SK-N-SH treated with all-trans-retinoic acid at 6 μM for 48 hours (cell line): ENCODE measurements around the gene SLC6A3.

Source experiments
- ATAC-seq: fragments of 200-7000 bp; cut with Tn5 transposase; 3 replicates; pipeline ENCODE4 v1.9.1; 2020; ENCODE audit warnings: mild to moderate bottlenecking, moderate library complexity
- ARNTL ChIP-seq: fragments of 450-650 bp; formaldehyde crosslinking; IDR thresholded peaks from 2 replicates; pipeline ENCODE4 v1.5.0; 2020; ENCODE audit warnings: low read depth, mild to moderate bottlenecking, moderate library complexity, borderline replicate concordance
- BACH2 ChIP-seq: fragments of 250-450 bp; sonication (Bioruptor Pico); IDR thresholded peaks from 2 replicates; pipeline ENCODE4 v1.9.0; 2021; ENCODE audit warnings: mild to moderate bottlenecking, borderline replicate concordance
- CSDC2 ChIP-seq: fragments of 250-450 bp; sonication (Bioruptor Pico); IDR thresholded peaks from 2 replicates; pipeline ENCODE4 v1.5.0; 2020; ENCODE audit warnings: mild to moderate bottlenecking, moderate library complexity
- ISL1 ChIP-seq: fragments of 250-450 bp; sonication (Bioruptor Pico); IDR thresholded peaks from 2 replicates; pipeline ENCODE4 v2.1.2; 2022; ENCODE audit warnings: mild to moderate bottlenecking, moderate library complexity
- OSR1 ChIP-seq: fragments of 250-450 bp; sonication (Bioruptor Pico); IDR thresholded peaks from 2 replicates; pipeline ENCODE4 v1.8.0; 2022; ENCODE audit warnings: moderate library complexity, mild to moderate bottlenecking, inconsistent platforms
- PPARA ChIP-seq: fragments of 250-450 bp; sonication (Bioruptor Pico); IDR thresholded peaks from 2 replicates; pipeline ENCODE4 v1.5.0; 2020; ENCODE audit warnings: mild to moderate bottlenecking, borderline replicate concordance
- RARB ChIP-seq: fragments of 250-450 bp; sonication (Bioruptor Pico); IDR thresholded peaks from 2 replicates; pipeline ENCODE4 v1.8.0; 2021; ENCODE audit warnings: mild to moderate bottlenecking, moderate library complexity
- SNAI2 ChIP-seq: fragments of 250-450 bp; sonication (Bioruptor Pico); IDR thresholded peaks from 2 replicates; pipeline ENCODE4 v1.5.0; 2020; ENCODE audit warnings: mild to moderate bottlenecking, moderate library complexity
- TCF4 ChIP-seq: fragments of 250-450 bp; sonication (Bioruptor Pico); IDR thresholded peaks from 2 replicates; pipeline ENCODE4 v1.8.0; 2021; ENCODE audit warnings: mild to moderate bottlenecking, moderate library complexity, borderline replicate concordance
- TOX ChIP-seq: fragments of 250-450 bp; sonication (Bioruptor Pico); IDR thresholded peaks from 2 replicates; pipeline ENCODE4 v1.8.0; 2021; ENCODE audit warnings: mild to moderate bottlenecking, moderate library complexity, borderline replicate concordance
- ZC3H10 ChIP-seq: fragments of 250-450 bp; sonication (Bioruptor Pico); IDR thresholded peaks from 2 replicates; pipeline ENCODE4 v1.5.1; 2021; ENCODE audit warnings: mild to moderate bottlenecking, moderate library complexity
- ZFP3 ChIP-seq: fragments of 250-450 bp; sonication (Bioruptor Pico); IDR thresholded peaks from 2 replicates; pipeline ENCODE4 v1.5.0; 2020; ENCODE audit warnings: mild to moderate bottlenecking, moderate library complexity
- ZFP30 ChIP-seq: fragments of 450-650 bp; formaldehyde crosslinking; IDR thresholded peaks from 2 replicates; pipeline ENCODE4 v1.5.0; 2022; ENCODE audit warnings: mild to moderate bottlenecking, moderate library complexity
- ZNF565 ChIP-seq: fragments of 450-650 bp; formaldehyde crosslinking; conservative IDR thresholded peaks from 2 replicates; pipeline ENCODE4 v1.5.0; 2020; ENCODE audit warnings: low read depth, mild to moderate bottlenecking, moderate library complexity
- ZNF70 ChIP-seq: fragments of 450-650 bp; formaldehyde crosslinking; IDR thresholded peaks from 2 replicates; pipeline ENCODE4 v1.5.0; 2020; ENCODE audit warnings: mild to moderate bottlenecking, moderate library complexity
- ZNF8 ChIP-seq: fragments of 450-650 bp; formaldehyde crosslinking; IDR thresholded peaks from 2 replicates; pipeline ENCODE4 v1.5.0; 2020; ENCODE audit warnings: mild to moderate bottlenecking, moderate library complexity
- TF ChIP-seq, protein P1 (sequence below): fragments of 250-450 bp; sonication (Bioruptor Pico); IDR thresholded peaks from 2 replicates; pipeline ENCODE4 v1.8.0; 2021; ENCODE audit warnings: low read depth, mild to moderate bottlenecking, moderate library complexity, borderline replicate concordance
- TF ChIP-seq, protein P2 (sequence below): fragments of 250-450 bp; sonication (Bioruptor Pico); IDR thresholded peaks from 2 replicates; pipeline ENCODE4 v1.8.0; 2020; ENCODE audit warnings: mild to moderate bottlenecking, moderate library complexity, borderline replicate concordance
- TF ChIP-seq, protein P3 (sequence below): fragments of 250-450 bp; sonication (Bioruptor Pico); IDR thresholded peaks from 2 replicates; pipeline ENCODE4 v1.5.1; 2021; ENCODE audit warnings: mild to moderate bottlenecking, moderate library complexity
- TF ChIP-seq, protein P4 (sequence below): fragments of 250-450 bp; sonication (Bioruptor Pico); IDR thresholded peaks from 2 replicates; pipeline ENCODE4 v1.5.0; 2020; ENCODE audit warnings: mild to moderate bottlenecking, moderate library complexity
- TF ChIP-seq, protein P5 (sequence below): fragments of 250-450 bp; sonication (Bioruptor Pico); IDR thresholded peaks from 2 replicates; pipeline ENCODE4 v1.5.1; 2020; ENCODE audit warnings: low read depth, mild to moderate bottlenecking, moderate library complexity

Gene SLC6A3

DNA sequence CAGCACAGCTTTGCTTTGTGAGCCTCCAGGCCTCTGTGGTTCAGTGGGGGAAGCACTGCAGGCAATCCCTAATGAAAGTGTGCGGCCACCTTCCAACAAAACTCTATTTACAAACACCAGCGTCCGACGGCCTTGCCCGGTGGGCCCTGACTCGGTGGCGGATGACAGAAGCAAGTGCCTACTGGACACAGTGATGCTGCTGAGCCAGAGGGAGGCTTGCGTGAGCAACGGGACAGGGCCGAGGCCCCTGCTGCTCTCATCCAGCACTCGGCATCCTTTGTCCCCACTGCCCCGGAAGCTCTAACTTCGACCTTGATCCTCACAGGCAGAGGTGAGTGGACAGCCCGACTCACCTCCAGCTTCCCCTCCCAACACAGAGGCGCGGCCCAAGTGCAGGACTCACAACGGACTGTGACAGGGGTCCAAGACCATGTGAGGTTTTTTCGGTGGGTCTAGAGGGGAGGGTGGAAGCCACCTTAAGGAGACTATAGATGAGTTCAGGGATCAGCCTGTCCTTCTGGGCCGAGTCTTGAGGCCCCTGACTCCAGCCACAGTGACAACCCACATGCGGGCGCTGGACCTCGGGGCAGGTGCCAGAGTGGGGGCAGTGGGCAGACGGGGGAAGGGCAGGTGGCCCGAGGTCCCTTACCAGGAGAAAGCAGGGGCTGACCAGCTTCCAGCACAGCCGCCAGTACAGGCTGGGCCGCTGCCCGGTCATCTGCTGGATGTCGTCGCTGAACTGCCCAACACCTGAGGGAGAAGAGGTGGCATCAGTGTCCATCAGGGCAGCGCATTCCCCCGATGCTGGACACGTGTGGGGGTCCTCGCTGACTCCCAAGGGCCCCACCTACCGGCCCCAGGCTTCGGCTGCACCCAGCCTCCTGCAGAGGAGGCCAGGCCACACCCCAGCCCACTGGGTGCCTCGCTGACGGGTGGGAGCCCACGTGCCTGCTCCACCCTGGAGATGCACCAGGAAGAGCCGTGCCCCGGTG, 39.4 kb downstream of the SLC6A3 start:
- TF ChIP-seq ISL1 (CRISPR knock-in tag) (no peak), TCF4 (CRISPR knock-in tag) (no peak), OSR1 (no peak), CSDC2 (CRISPR knock-in tag) (no peak), PPARA (no peak), ZC3H10 (CRISPR knock-in tag) (no peak), ZNF70 (no peak), ZFP30 (CRISPR knock-in tag) (no peak), BACH2 (CRISPR knock-in tag) (no peak), RARB (no peak), ARNTL (CRISPR knock-in tag) (no peak), ZNF565 (CRISPR knock-in tag) (no peak), ZNF8 (CRISPR knock-in tag) (no peak), SNAI2 (no peak)
- TF ChIP-seq, protein P1, sequence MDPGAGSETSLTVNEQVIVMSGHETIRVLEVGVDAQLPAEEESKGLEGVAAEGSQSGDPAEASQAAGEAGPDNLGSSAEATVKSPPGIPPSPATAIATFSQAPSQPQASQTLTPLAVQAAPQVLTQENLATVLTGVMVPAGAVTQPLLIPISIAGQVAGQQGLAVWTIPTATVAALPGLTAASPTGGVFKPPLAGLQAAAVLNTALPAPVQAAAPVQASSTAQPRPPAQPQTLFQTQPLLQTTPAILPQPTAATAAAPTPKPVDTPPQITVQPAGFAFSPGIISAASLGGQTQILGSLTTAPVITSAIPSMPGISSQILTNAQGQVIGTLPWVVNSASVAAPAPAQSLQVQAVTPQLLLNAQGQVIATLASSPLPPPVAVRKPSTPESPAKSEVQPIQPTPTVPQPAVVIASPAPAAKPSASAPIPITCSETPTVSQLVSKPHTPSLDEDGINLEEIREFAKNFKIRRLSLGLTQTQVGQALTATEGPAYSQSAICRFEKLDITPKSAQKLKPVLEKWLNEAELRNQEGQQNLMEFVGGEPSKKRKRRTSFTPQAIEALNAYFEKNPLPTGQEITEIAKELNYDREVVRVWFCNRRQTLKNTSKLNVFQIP (CRISPR knock-in tag), result no peak
- TF ChIP-seq, protein P2, sequence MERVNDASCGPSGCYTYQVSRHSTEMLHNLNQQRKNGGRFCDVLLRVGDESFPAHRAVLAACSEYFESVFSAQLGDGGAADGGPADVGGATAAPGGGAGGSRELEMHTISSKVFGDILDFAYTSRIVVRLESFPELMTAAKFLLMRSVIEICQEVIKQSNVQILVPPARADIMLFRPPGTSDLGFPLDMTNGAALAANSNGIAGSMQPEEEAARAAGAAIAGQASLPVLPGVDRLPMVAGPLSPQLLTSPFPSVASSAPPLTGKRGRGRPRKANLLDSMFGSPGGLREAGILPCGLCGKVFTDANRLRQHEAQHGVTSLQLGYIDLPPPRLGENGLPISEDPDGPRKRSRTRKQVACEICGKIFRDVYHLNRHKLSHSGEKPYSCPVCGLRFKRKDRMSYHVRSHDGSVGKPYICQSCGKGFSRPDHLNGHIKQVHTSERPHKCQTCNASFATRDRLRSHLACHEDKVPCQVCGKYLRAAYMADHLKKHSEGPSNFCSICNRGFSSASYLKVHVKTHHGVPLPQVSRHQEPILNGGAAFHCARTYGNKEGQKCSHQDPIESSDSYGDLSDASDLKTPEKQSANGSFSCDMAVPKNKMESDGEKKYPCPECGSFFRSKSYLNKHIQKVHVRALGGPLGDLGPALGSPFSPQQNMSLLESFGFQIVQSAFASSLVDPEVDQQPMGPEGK (CRISPR knock-in tag), result no peak
- TF ChIP-seq, protein P3, sequence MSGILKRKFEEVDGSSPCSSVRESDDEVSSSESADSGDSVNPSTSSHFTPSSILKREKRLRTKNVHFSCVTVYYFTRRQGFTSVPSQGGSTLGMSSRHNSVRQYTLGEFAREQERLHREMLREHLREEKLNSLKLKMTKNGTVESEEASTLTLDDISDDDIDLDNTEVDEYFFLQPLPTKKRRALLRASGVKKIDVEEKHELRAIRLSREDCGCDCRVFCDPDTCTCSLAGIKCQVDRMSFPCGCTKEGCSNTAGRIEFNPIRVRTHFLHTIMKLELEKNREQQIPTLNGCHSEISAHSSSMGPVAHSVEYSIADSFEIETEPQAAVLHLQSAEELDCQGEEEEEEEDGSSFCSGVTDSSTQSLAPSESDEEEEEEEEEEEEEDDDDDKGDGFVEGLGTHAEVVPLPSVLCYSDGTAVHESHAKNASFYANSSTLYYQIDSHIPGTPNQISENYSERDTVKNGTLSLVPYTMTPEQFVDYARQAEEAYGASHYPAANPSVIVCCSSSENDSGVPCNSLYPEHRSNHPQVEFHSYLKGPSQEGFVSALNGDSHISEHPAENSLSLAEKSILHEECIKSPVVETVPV (CRISPR knock-in tag), result no peak
- TF ChIP-seq, protein P4, sequence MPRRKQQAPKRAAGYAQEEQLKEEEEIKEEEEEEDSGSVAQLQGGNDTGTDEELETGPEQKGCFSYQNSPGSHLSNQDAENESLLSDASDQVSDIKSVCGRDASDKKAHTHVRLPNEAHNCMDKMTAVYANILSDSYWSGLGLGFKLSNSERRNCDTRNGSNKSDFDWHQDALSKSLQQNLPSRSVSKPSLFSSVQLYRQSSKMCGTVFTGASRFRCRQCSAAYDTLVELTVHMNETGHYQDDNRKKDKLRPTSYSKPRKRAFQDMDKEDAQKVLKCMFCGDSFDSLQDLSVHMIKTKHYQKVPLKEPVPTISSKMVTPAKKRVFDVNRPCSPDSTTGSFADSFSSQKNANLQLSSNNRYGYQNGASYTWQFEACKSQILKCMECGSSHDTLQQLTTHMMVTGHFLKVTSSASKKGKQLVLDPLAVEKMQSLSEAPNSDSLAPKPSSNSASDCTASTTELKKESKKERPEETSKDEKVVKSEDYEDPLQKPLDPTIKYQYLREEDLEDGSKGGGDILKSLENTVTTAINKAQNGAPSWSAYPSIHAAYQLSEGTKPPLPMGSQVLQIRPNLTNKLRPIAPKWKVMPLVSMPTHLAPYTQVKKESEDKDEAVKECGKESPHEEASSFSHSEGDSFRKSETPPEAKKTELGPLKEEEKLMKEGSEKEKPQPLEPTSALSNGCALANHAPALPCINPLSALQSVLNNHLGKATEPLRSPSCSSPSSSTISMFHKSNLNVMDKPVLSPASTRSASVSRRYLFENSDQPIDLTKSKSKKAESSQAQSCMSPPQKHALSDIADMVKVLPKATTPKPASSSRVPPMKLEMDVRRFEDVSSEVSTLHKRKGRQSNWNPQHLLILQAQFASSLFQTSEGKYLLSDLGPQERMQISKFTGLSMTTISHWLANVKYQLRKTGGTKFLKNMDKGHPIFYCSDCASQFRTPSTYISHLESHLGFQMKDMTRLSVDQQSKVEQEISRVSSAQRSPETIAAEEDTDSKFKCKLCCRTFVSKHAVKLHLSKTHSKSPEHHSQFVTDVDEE (CRISPR knock-in tag), result no peak
- TF ChIP-seq, protein P5, sequence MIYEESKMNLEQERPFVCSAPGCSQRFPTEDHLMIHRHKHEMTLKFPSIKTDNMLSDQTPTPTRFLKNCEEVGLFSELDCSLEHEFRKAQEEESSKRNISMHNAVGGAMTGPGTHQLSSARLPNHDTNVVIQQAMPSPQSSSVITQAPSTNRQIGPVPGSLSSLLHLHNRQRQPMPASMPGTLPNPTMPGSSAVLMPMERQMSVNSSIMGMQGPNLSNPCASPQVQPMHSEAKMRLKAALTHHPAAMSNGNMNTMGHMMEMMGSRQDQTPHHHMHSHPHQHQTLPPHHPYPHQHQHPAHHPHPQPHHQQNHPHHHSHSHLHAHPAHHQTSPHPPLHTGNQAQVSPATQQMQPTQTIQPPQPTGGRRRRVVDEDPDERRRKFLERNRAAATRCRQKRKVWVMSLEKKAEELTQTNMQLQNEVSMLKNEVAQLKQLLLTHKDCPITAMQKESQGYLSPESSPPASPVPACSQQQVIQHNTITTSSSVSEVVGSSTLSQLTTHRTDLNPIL, result no peak
- TF ChIP-seq, all 23 proteins: peak for 0
- no peak for ATAC-seq

DNA sequence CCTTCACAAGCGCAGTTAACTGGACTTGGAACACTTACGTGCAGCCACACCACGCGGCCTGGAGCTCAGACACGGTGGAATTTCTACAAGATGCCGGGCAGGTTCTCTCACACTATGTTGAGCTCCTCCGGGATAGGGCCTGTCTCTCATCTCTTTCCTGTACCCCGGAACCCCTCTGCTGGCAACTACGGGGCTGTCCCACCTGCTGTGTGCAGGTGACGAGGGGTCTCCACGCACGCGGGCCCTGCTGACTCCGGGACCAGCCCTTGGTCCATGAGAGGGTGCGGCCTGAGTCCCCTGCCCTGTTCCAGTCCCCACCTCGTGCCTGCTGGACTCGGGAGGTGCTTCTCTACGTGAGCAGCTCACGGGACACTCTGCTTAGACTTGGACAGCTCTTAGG, 40.1 kb downstream of the SLC6A3 start:
- TF ChIP-seq TCF4 (CRISPR knock-in tag), result no peak
- no peak for TF ChIP-seq ARNTL (CRISPR knock-in tag)
- no peak for TF ChIP-seq ZNF565 (CRISPR knock-in tag)
- no peak for TF ChIP-seq OSR1
- no peak for ATAC-seq

DNA sequence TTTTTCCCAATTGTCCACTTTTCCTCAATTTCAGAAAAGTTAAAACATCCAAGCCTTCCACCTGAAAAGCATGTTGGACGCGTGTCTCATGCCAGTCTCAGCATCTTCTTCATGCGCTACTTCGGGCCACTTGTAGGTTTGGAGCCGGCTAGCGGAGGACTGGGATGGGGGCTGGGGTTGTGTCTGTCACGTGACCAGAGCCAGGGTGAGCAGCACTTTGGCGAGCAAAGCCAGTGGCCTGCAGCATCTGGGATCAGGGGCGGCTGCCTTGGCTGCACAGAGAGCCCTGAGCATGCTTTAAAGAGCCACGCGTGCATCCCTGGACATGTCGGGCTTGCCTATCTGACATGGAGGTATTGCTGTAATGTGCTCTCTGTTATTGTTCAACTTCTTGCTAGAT, 41.2 kb downstream of the SLC6A3 start:
- ATAC-seq, result no peak
- TF ChIP-seq ARNTL (CRISPR knock-in tag), result no peak
- no peak for TF ChIP-seq RARB
- no peak for TF ChIP-seq TCF4 (CRISPR knock-in tag)
- TF ChIP-seq CSDC2 (CRISPR knock-in tag), result no peak
- no peak for TF ChIP-seq ZFP3 (CRISPR knock-in tag)
- TF ChIP-seq, protein P5, result no peak
- TF ChIP-seq TOX, result no peak
- TF ChIP-seq, protein P4 (CRISPR knock-in tag), result no peak
- no peak for TF ChIP-seq ISL1 (CRISPR knock-in tag)
